WTC11 (cell line): ENCODE measurements around the gene ACBD6.

Experiments used
- CBFB ChIP-seq: sonication (generic); formaldehyde crosslinking; IDR thresholded peaks from 2 replicates; pipeline ENCODE4 v1.8.1; 2022; ENCODE audit warnings: mild to moderate bottlenecking, low read depth, missing genetic modification reagents
- ELF4 ChIP-seq: sonication (generic); formaldehyde crosslinking; IDR thresholded peaks from 2 replicates; pipeline ENCODE4 v1.8.1; 2022; ENCODE audit warnings: low read depth, mild to moderate bottlenecking, moderate library complexity, missing genetic modification reagents
- NR2C2 ChIP-seq: sonication (generic); formaldehyde crosslinking; IDR thresholded peaks from 2 replicates; pipeline ENCODE4 v1.8.0; 2022; ENCODE audit warnings: mild to moderate bottlenecking, missing genetic modification reagents
- OVOL2 ChIP-seq: fragments of 250-450 bp; sonication (Bioruptor Pico); IDR thresholded peaks from 2 replicates; pipeline ENCODE4 v1.9.0; 2021; ENCODE audit warnings: mild to moderate bottlenecking, borderline replicate concordance
- ZNF671 ChIP-seq: fragments of 250-450 bp; sonication (Bioruptor Pico); IDR thresholded peaks from 2 replicates; pipeline ENCODE4 v1.8.0; 2021; ENCODE audit warnings: mild to moderate bottlenecking
- TF ChIP-seq, protein P1 (sequence below): sonication (generic); formaldehyde crosslinking; conservative IDR thresholded peaks from 2 replicates; pipeline ENCODE4 v1.8.1; 2022; ENCODE audit warnings: mild to moderate bottlenecking, missing genetic modification reagents
- TF ChIP-seq, protein P2 (sequence below): sonication (generic); formaldehyde crosslinking; IDR thresholded peaks from 2 replicates; pipeline ENCODE4 v1.8.1; 2023; ENCODE audit warnings: mild to moderate bottlenecking, missing genetic modification reagents, moderate library complexity
- TF ChIP-seq, protein P3 (sequence below): fragments of 200-600 bp; IDR thresholded peaks from 2 replicates; pipeline ENCODE4 v1.8.0; 2022; ENCODE audit warnings: antibody characterized with exemption
- TF ChIP-seq, protein P4 (sequence below): sonication (generic); formaldehyde crosslinking; IDR thresholded peaks from 2 replicates; pipeline ENCODE4 v1.8.1; 2023; ENCODE audit warnings: mild to moderate bottlenecking, missing genetic modification reagents, moderate library complexity

DNA sequence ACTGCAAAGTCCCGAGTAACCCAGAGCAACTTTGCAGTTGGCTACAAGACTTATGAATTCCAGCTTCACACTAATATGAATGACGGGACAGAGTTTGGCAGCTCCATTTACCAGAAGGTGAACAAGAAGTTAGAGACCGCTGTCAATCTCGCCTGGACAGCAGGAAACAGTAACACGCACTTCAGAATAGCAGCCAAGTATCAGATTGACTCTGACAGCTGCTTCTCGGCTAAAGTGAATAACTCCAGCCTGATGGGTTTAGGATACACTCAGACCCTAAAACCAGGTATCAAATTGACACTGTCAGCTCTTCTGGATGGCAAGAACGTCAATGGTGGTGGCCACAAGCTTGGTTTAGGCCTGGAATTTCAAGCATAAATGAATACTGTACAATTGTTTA lies 66.8 kb downstream of the ACBD6 start:
- TF ChIP-seq, protein P1, sequence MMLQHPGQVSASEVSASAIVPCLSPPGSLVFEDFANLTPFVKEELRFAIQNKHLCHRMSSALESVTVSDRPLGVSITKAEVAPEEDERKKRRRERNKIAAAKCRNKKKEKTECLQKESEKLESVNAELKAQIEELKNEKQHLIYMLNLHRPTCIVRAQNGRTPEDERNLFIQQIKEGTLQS (CRISPR knock-in tag), result no peak
- TF ChIP-seq ELF4 (CRISPR knock-in tag), result no peak
- TF ChIP-seq, protein P2, sequence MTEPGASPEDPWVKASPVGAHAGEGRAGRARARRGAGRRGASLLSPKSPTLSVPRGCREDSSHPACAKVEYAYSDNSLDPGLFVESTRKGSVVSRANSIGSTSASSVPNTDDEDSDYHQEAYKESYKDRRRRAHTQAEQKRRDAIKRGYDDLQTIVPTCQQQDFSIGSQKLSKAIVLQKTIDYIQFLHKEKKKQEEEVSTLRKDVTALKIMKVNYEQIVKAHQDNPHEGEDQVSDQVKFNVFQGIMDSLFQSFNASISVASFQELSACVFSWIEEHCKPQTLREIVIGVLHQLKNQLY (CRISPR knock-in tag), result no peak
- TF ChIP-seq, protein P3, sequence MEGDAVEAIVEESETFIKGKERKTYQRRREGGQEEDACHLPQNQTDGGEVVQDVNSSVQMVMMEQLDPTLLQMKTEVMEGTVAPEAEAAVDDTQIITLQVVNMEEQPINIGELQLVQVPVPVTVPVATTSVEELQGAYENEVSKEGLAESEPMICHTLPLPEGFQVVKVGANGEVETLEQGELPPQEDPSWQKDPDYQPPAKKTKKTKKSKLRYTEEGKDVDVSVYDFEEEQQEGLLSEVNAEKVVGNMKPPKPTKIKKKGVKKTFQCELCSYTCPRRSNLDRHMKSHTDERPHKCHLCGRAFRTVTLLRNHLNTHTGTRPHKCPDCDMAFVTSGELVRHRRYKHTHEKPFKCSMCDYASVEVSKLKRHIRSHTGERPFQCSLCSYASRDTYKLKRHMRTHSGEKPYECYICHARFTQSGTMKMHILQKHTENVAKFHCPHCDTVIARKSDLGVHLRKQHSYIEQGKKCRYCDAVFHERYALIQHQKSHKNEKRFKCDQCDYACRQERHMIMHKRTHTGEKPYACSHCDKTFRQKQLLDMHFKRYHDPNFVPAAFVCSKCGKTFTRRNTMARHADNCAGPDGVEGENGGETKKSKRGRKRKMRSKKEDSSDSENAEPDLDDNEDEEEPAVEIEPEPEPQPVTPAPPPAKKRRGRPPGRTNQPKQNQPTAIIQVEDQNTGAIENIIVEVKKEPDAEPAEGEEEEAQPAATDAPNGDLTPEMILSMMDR, result no peak
- TF ChIP-seq, protein P4, sequence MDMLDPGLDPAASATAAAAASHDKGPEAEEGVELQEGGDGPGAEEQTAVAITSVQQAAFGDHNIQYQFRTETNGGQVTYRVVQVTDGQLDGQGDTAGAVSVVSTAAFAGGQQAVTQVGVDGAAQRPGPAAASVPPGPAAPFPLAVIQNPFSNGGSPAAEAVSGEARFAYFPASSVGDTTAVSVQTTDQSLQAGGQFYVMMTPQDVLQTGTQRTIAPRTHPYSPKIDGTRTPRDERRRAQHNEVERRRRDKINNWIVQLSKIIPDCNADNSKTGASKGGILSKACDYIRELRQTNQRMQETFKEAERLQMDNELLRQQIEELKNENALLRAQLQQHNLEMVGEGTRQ (CRISPR knock-in tag), result no peak
- TF ChIP-seq NR2C2 (CRISPR knock-in tag), result no peak
- no peak for TF ChIP-seq OVOL2 (CRISPR knock-in tag)
- no peak for TF ChIP-seq ZNF671
- no peak for TF ChIP-seq CBFB (CRISPR knock-in tag)
